T follicular helper cell (primary cell): ENCODE data around the gene C17orf58.
A peak's percentile ranks its signal among the peaks of the same experiment; 100 is the strongest.
"Not testable (repeated sequence)": the region's sequence is repeated elsewhere in the genome, so short reads cannot be mapped to it uniquely, and the experiment has no call there.

ENCODE experiments used
- DNase-seq: peaks from one replicate; pipeline ENCODE4 v3.0.0-alpha.2; 2020; ENCODE audit warnings: low read depth

Gene C17orf58

GRCh38 chr17:68004201-68004600, 7.9 kb upstream of the C17orf58 start:
- DNase-seq, result no peak

DNA sequence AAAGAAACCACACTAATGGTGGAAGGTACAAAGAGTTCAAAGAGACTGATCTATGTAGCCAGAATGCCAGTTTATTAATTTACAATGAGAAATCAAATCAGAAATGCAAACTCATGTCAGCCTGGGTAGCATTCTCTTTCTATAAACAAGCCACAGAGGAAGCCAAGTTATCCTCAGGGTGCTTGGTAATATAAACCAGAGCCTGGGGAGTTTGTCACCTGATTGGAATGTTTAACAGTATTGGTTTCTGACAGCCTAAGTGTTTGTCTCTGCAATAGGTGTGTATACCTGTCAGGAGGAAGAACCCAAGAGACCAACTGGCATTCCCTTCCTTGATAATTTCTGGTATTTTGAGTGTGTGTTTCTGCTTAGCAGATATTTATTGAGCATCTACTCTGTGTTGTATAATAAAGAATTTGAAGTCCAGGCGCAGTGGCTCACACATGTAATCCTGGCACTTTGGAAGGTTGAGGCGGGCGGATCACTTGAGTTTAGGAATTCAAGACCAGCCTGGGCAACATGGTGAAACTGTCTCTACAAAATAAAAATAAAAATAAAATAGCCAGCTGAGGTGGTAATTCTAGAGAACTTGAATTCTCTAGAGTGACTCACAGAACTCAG, 3.1 kb upstream of the C17orf58 start:
- no peak for DNase-seq

GRCh38 chr17:67998466-67998865, 2.2 kb upstream of the C17orf58 start:
- no peak for DNase-seq

DNA sequence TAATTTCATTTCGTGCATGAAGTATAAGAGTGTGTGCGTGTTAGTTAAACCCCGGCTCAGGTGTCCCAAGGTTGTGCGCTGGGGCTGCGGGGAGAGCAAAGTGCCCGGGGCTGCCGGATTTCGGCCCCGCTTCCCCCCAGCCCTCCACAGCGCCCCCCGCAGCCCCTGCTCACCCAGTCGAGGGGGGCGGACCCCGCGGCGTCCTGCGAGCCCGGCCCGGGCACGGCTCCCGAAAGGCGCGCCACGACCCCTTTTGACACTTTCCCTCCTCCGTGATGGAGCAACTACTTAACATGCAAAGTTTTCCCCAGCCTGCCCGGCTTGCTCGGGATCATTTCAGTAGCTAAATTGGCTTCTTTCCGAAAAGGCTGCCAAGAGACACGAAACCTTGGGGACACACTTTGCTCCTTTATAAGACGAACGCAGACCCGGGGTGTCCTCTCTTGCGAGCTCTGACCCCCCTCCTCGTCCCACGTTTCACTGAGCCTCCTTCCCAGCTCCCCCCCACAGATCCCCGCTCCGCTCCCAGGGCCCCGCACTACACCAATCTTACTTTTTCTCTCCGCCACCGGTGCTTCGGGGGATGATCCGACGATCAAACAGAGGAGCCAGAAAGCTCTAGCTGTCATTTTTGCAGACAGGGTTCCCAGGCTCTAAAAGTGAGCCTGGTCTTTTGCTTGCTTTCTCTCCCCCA, 552 bp downstream of the C17orf58 start:
- DNase-seq, result no peak

DNA sequence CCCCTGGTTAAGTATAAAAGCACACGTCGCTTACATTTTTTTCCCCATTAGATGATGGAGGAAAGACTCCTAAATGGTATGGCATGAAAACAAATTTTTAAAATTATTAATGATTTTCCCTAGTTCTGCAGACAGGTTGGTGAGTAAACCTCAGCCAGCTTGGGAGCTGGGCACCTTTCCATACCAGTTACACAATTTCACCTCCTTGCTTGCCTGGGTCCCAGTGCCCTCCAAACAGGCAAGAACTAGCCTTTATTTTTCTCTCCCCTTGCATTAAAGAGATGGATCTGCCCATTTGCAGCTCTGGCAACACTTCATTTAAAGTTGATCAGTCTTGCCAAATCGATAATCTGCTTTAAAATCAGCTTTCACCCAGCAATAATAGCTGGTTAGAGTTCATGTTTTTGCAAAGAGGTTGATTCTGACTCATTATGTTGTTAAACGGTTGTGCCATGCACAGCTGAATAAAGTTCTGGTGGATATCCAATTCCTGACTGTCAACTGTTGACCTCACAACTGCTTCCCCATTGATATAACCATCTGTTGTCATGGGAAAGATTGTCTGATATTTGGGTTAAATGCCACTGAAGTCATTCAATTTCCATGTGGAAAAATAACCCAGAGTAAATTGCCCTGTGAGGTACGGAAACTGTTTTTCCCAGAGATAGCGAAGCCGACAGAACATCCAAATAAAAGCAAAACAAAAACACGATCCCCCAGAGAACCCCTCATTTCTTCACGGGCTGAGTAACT, 1.3 kb downstream of the C17orf58 start:
- no peak for DNase-seq

GRCh38 chr17:67993998-67994361, 2.3 kb downstream of the C17orf58 start:
- no peak for DNase-seq

GRCh38 chr17:67993153-67993997, 2.9 kb downstream of the C17orf58 start:
- DNase-seq, result peak; percentile 51

DNA sequence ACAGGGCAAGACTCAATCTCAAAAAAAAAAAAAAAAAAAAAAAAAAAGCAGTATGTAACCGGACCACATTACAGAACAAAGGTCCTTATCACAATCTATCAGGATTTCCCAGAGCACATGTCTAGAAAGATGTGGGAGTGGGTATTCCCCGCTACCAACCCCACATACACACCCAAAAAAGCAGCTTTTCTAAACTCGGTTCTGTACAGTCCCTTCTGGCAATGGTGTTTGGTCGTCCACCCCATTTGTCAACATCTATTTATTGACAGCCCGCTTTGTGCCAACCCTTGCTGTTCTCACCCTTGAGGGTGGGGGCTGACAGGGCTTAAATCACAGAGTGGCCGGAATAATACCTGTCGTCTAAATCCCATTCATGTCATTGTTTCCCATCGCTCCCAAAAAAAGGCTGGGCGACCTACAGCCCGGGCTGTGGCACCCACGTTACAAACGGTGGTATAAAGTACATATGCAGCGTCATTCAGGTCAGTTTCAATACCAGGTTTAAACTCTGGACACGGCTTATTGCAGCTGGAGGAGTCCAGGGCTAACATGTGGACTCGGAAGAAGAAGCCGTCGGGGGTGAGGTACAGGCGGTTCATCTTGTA, 3.6 kb downstream of the C17orf58 start:
- no peak for DNase-seq

- DNase-seq, result no peak
These were observed 5.4 kb downstream of the C17orf58 start for GRCh38 chr17:67990909-67991308.

DNA sequence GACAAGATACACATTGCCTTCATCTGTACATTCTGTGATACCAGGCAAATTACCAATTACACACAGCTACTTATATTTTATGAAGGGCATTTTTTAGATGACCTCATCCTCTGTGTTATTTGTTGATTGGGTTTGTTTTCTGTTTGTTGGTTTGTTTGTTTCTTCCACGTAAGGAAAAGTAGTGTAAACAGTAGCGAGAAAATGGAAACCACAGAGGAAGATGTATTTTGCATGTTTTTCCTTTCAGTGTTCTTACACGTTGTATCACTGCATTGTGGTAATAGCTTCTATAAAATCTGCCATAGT, 12.9 kb downstream of the C17orf58 start:
- DNase-seq, result no peak

DNA sequence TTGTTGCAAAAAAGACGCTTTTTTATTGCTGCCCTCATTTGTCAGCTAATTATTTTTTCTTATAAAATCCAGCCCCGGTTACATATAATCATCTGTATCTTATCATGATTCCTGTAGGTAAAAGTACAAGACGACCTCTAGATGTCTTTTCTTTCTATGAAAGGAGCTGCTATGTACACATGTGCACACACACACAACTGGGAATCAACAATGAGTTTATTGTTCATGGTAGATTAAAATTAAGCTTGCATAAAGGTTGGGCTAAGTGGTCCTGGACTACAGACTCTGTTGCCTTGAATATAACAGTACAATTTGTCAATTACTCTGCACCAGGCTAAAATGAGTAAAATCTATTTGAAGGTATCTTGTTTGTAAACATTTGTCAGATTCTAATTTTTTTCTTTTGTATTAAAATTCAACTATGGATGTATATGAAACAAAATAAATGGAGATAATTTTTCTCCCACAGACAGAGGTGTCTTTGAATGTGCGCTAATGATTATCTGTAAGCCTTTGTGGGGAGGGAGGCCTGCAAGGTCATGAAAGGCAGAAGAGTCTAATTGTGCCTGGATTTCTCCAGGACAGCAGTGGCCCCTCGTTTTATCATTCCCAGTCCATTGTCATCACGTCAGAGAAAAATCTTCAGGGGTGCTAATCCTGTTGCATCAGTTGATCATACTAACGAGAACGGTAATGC, 13.4 kb downstream of the C17orf58 start:
- no peak for DNase-seq

GRCh38 chr17:67982034-67982640, 14.1 kb downstream of the C17orf58 start:
- no peak for DNase-seq

- not testable (repeated sequence) for DNase-seq
These were observed 15.4 kb downstream of the C17orf58 start for GRCh38 chr17:67980883-67981282.

GRCh38 chr17:67980456-67980855, 15.8 kb downstream of the C17orf58 start:
- no peak for DNase-seq

- not testable (repeated sequence) for DNase-seq
These were observed 20.0 kb downstream of the C17orf58 start for GRCh38 chr17:67976306-67976705.

DNA sequence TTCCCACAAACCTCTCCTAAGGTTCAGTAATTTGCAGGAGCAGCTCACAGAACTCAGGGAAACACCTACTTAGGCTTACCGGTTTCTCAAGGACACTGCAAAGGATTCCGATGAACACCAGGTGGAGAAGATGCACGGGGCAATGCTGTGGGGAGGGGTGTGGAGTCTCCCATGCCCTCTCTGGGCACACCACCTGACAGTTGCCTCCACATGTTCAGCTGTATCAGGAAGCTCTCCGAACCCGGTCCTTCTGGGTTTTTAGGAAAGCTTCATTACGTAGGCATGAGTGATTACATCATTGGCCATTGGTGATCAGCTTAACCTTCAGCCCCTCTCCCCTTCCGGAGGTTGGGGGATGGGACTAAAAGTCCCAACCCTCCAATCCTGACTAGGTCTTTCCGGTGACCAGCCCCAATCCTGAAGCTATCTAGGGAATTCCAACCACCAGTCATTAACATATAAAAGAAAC, 21.6 kb downstream of the C17orf58 start:
- DNase-seq, result no peak

- DNase-seq, result no peak
These were observed 22.1 kb downstream of the C17orf58 start for GRCh38 chr17:67974185-67974584.

- DNase-seq, result no peak
These were observed 25.5 kb downstream of the C17orf58 start for GRCh38 chr17:67970783-67971182.

DNA sequence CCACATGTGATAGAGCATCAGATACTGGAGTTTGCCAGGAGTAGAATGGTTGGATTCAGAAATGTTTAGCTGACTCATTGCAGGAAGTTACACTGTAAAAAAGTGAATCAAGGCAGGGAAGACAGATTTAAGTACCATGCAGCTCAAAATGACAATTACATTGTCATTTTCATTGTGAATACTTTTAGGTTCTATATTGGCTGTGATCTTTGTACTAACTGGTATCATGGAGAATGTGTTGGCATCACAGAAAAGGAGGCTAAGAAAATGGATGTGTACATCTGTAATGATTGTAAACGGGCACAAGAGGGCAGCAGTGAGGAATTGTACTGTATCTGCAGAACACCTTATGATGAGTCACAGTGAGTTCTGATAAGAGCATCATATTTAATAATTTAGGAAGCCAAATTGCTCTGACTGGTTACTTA, 33.1 kb downstream of the C17orf58 start:
- peak; percentile 58 for DNase-seq

GRCh38 chr17:67962156-67962555, 34.1 kb downstream of the C17orf58 start:
- DNase-seq, result not testable (repeated sequence)

GRCh38 chr17:67960276-67960675, 36.0 kb downstream of the C17orf58 start:
- not testable (repeated sequence) for DNase-seq
